Measurements from ENCODE around the gene C10orf90. TPM values are rescaled to one million over a fixed set of nuclear protein-coding genes. Genes with fewer than 3 reads are reported as not detected.

The C10orf90 gene
- total RNA-seq, 4 donors from 2014 or later: not detected

DNA sequence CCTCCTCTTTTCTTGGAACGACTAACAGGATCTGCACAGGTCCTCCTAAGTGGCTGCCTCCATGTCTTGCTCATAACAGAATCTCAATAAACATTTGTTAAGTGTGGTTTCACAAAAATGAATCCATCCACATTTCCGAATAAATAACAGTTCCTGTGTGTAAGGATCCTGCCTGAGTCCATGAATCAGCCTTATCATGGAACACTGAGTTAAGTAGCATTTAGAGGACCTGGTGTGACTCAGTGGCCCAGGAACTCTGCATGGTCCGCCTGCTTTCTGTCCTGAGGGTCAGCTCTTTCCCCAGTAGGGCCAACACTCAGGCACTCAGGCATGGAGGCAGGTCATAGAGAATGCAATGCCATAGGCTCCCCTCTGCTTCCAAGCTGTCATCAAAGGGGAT is 15.8 kb upstream of the C10orf90 start:
- Histone ChIP-seq H3K27me3 (no peaks in the 10 kb centered on the region), H3K4me1 (no peaks in the 10 kb centered on the region), H3K27ac (no peak overlapping the region), H3K4me3 (no peak overlapping the region), H3K9me3 (peaks cover 0 to 4% (median 0%) of the 10 kb centered on the region in 4 donors), H3K36me3 (no peaks in the 10 kb centered on the region)
- TF ChIP-seq EP300 (IDR thresholded peaks at IDR 0.05): no peak
- TF ChIP-seq, protein P1, sequence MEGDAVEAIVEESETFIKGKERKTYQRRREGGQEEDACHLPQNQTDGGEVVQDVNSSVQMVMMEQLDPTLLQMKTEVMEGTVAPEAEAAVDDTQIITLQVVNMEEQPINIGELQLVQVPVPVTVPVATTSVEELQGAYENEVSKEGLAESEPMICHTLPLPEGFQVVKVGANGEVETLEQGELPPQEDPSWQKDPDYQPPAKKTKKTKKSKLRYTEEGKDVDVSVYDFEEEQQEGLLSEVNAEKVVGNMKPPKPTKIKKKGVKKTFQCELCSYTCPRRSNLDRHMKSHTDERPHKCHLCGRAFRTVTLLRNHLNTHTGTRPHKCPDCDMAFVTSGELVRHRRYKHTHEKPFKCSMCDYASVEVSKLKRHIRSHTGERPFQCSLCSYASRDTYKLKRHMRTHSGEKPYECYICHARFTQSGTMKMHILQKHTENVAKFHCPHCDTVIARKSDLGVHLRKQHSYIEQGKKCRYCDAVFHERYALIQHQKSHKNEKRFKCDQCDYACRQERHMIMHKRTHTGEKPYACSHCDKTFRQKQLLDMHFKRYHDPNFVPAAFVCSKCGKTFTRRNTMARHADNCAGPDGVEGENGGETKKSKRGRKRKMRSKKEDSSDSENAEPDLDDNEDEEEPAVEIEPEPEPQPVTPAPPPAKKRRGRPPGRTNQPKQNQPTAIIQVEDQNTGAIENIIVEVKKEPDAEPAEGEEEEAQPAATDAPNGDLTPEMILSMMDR (IDR thresholded peaks at IDR 0.05): no peak
- no peak for TF ChIP-seq POLR2A (IDR thresholded peaks at IDR 0.05)
- DNase-seq (ENCODE audit: low spot score in 2 of 2): no peak
- WGBS, 2 donors: 28 to 68% methylated on average over 3 of the region's 3 CpGs

DNA sequence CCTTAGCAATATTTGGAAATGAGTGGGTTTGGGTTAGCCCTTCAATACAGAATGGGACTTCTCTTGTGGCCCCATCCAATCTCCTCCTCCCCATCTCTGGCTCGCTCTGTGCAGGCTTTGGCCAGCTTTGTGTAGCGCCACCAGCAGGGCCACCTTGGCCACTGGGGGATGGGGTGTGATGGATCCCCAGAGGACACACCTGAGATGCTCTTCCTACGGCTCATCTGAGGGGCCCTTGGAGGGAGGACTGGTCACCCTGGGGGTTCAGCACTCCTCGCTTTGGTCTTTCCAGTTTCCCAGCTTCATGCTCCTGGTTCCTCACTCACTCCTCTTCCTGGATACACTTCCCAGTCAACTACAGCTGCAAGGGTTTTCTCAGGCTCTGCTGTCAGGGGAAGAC is 15.3 kb upstream of the C10orf90 start:
- H3K36me3 ChIP-seq: no peaks in the 10 kb centered on the region
- no peaks in the 10 kb centered on the region for H3K9me3 ChIP-seq
- TF ChIP-seq POLR2A (IDR thresholded peaks at IDR 0.05): no peak
- no peak for TF ChIP-seq EP300 (IDR thresholded peaks at IDR 0.05)
- TF ChIP-seq, protein P1 (IDR thresholded peaks at IDR 0.05): no peak
- no peaks in the 10 kb centered on the region for H3K27me3 ChIP-seq
- no peak overlapping the region for H3K27ac ChIP-seq
- no peak for DNase-seq (ENCODE audit: low spot score in 2 of 2)
- WGBS, 2 donors: 95% methylated on average over 4 of the region's 4 CpGs; no CpG with 5 or more reads in 1 of the 2 donors
- no peak overlapping the region for H3K4me3 ChIP-seq
- H3K4me1 ChIP-seq: no peaks in the 10 kb centered on the region

DNA sequence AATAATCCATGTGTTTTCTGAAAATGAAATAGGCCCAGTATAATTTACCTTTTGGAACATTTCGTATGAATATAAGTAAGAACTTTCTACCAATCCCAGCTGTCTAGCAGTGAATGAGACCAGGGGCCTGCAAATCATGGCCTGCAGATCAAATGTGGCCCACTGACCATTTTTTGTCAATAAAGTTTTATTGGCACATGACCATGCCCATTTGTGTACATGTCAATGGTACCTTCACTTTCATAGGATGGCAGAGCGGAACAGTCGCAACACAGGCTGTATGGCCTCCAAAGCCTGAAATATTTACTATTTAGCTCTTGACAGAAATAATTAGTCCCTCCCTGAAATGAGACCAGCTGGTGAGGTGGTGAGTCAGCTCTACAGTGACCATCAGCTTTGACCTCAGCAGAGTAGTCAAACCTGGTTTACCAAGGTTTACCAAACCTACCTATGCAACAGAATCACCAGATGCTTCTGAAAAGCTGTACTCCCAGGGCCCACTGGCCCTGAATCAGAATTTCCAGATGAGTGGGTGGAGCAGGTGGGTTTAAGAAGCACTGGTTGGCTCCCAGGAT is 13.8 kb upstream of the C10orf90 start:
- H3K4me1 ChIP-seq: no peaks in the 10 kb centered on the region
- 86 to 98% methylated on average over 2 to 3 of the region's 3 CpGs for WGBS, 2 donors
- H3K4me3 ChIP-seq: no peak overlapping the region

DNA sequence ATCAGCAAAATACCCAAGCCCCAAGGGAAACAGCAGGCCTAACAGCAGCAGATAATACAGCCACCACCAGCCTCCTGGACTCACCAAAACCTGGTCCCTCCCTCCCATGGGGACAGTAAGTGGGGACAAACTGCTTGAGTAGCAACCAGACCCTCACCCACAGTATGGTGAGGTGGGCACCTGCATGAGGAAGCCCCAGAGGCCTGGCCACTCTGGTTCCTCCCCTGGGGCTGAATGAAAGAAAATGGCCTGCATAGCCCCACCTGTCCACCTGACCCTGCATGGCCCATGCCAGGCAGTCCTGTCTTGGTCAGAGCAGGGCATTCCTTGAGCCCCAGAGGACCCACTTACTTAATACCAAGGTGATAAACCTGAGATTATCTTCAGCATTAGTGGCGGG is 13.0 kb upstream of the C10orf90 start:
- TF ChIP-seq, protein P1 (IDR thresholded peaks at IDR 0.05): no peak
- TF ChIP-seq POLR2A (IDR thresholded peaks at IDR 0.05): no peak
- no peak for TF ChIP-seq EP300 (IDR thresholded peaks at IDR 0.05)
- Histone ChIP-seq H3K36me3 (no peaks in the 10 kb centered on the region), H3K4me1 (no peaks in the 10 kb centered on the region), H3K4me3 (no peak overlapping the region), H3K27ac (no peak overlapping the region), H3K27me3 (no peaks in the 10 kb centered on the region), H3K9me3 (no peaks in the 10 kb centered on the region)
- WGBS, 2 donors: 91 to 94% methylated on average over 1 of the region's 1 CpG
- DNase-seq (ENCODE audit: low spot score in 2 of 2): no peak

More for the DNA sequence above, 13.8 kb upstream of the C10orf90 start:
- Histone ChIP-seq H3K27ac (no peak overlapping the region), H3K9me3 (no peaks in the 10 kb centered on the region), H3K27me3 (no peaks in the 10 kb centered on the region), H3K36me3 (no peaks in the 10 kb centered on the region)
- TF ChIP-seq, protein P1 (IDR thresholded peaks at IDR 0.05): no peak
- TF ChIP-seq EP300 (IDR thresholded peaks at IDR 0.05) (no peak), POLR2A (IDR thresholded peaks at IDR 0.05) (no peak)
- DNase-seq (ENCODE audit: low spot score in 2 of 2): no peak

DNA sequence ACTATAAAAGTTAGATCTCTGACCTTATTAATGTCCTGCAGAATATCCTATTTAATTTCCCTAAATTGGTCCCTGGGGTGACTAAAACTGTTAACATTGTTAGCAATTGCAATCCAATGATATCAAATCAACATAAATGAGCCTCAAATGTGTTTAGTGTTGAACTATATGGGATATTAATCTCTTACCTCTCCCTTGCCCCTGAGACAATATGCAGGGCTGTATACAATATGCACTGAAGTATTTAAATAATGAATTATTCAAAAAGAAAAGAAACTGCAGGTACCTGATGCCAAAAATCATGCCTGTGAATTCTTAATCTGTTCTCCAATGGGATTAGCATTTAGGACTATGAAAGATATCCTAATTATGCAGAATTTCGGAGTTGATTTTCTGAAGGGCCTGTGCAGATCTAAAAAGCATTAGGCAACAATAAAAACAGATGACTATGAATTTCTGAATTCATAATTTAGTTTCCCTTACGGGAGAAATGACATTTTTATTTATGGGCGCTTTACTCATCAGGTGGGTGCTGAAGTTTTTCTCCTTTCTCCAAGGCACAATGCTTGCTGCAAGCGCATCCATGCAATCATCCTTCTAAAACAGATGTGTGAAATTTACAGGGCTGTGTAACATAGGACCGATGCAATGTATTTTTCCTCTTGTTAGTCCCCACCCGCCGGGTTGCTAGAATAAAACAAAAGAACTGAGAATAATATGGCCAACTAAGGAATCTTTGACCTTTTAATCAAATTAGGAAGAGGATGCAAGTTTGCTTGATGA is 5.4 kb upstream of the C10orf90 start:
- H3K9me3 ChIP-seq: no peaks in the 10 kb centered on the region
- DNase-seq (ENCODE audit: low spot score in 2 of 2): no peak
- no peaks in the 10 kb centered on the region for H3K36me3 ChIP-seq
- WGBS, 2 donors: 77 to 80% methylated on average over 7 of the region's 7 CpGs
- H3K27ac ChIP-seq: no peak overlapping the region
- no peaks in the 10 kb centered on the region for H3K4me1 ChIP-seq
- TF ChIP-seq EP300 (IDR thresholded peaks at IDR 0.05): no peak
- TF ChIP-seq POLR2A (IDR thresholded peaks at IDR 0.05): no peak
- TF ChIP-seq, protein P1 (IDR thresholded peaks at IDR 0.05): no peak
- no peaks in the 10 kb centered on the region for H3K27me3 ChIP-seq
- no peak overlapping the region for H3K4me3 ChIP-seq
